ENCODE measurements around the gene VWA3A.
A peak's percentile ranks its signal among the peaks of the same experiment; 100 is the strongest.

Gene VWA3A

DNA sequence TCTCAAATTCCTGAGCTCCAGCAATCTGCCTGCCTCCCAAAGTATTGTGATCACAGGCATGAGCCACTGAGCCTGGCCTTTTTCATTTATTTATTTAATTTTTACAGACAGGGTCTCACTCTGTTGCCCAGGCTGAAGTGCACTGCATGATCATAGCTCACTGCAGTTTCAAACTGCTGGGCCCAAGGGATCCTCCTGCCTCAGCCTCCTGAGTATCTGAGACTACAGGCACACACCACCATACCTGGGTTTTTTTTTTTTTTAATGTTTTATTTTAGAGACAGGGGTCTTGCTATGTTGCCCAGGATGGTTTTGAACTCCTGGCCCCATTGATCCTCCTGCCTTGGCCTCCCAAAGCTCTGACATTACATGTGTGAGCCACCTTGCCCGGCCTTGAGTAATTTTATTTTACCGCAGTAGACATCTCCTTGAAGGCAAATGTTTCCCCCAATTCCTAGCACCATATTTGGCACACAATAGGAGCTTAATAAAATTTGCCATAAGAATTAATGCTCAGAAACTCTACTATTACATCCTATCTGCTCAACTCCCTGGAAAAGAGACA is 111.8 kb downstream of the VWA3A start:
- no peak for DNase-seq (ENCODE audit: low read depth in 2 of 2)

DNA sequence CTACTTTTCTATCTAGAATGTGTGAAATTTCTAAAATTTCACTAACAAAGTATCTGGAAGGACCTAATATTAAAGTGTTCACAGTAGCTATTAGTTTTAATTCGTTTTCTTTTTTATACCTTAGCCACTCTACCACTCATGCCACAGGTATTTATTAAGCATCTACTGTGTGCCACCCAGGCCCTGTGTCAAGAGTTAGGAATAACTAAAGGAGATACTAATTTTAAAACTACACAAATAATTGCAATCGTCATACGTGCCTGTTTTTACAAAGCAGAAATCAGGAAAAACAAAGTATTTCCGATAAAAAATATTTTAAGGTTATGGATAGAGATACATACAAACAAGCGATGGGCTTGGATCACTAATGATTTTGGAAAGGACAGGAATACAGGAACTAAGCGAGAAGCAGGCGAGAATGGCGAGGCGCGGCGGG is 113.3 kb downstream of the VWA3A start:
- DNase-seq (ENCODE audit: low read depth in 2 of 2), result no peak

DNA sequence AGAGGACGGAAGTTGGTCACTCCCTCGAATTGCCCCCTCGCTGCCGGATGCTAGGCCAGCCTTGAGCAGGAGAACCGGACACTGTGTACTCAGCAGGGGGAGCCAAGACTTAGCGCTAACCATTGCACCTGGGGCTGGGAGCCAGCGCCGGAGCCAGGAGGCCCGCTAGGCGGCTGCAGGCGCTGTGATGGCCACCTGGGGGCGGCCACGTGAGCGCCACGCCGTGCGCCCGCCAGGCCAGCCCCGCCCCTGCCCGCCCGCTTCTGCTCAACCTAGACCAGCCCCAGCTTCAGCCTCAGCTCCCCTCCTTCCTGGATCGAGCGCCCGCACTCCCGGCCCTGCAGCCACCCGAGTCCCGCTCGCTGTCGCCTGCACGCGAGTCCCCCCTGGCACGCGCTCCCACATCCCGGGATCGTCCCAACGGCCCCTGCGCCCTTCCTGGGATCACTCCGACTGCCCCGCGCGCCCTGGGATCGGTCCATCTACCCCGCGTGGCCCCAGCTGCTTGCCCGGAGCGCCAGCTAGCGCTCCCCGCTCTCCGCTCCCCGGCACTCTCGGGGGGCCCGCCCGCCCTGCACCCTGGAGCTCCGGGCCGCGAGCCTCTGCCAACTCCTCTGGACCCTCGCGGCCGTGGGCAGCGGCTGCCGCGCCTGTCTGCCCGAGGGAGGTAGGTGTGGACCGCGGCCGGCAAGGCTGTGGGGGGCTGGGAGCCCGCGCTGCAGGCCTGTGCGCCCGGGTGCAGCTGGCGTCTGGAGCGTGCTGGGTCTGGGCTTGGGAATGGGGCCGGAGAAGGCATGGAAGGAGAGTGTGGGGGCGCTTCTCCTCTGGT is 113.9 kb downstream of the VWA3A start, which contains the start of gene EEF2K:
EEF2K (plus strand) TSS at position 266 of the 829 bp plus-strand sequence. CDS start 19,452 bp downstream, outside the sequence.
- DNase-seq (ENCODE audit: low read depth in 2 of 2), result peak; percentile 54 to 70
